Glutamatergic neuron (in vitro differentiated cells): ENCODE results near the gene SCML1. TPM values are rescaled to one million over a fixed set of nuclear protein-coding genes. Genes with fewer than 3 reads are reported as not detected.
A peak's percentile ranks its signal among the peaks of the same experiment; 100 is the strongest.

ENCODE experiments used
- DNase-seq: peaks from one replicate; pipeline ENCODE4 v3.0.0; 2022
- H3K27ac Mint-ChIP-seq: one replicate; pipeline ENCODE4 v1.8.0; 2020; ENCODE audit warnings: mild to moderate bottlenecking, mixed read lengths, inconsistent platforms; ENCODE audit not compliant: unreplicated experiment
- H3K27me3 Mint-ChIP-seq: one replicate; pipeline ENCODE4 v1.8.0; 2020; ENCODE audit warnings: mild to moderate bottlenecking, moderate library complexity, mixed read lengths, inconsistent platforms; ENCODE audit not compliant: unreplicated experiment
- H3K36me3 Mint-ChIP-seq: one replicate; pipeline ENCODE4 v1.8.0; 2020; ENCODE audit warnings: mild to moderate bottlenecking, mixed read lengths, inconsistent platforms; ENCODE audit not compliant: unreplicated experiment
- H3K4me1 Mint-ChIP-seq: one replicate; pipeline ENCODE4 v1.8.0; 2020; ENCODE audit warnings: mild to moderate bottlenecking, low read depth, mixed read lengths, inconsistent platforms; ENCODE audit not compliant: unreplicated experiment
- H3K4me3 Mint-ChIP-seq: one replicate; pipeline ENCODE4 v1.8.0; 2020; ENCODE audit warnings: mild to moderate bottlenecking, mixed read lengths, inconsistent platforms; ENCODE audit not compliant: unreplicated experiment
- H3K9me3 Mint-ChIP-seq: one replicate; pipeline ENCODE4 v1.8.0; 2020; ENCODE audit warnings: mild to moderate bottlenecking, moderate library complexity, mixed read lengths, inconsistent platforms; ENCODE audit not compliant: unreplicated experiment
- long read RNA-seq: library from polyadenylated mRNA; unstranded; transcript quantifications from one replicate; pipeline ENCODE4 v2.0.0, GENCODE V29; 2020; ENCODE audit not compliant: unreplicated experiment
- total RNA-seq: library from RNA; stranded (reverse); fragmentation: NEBNext Ultra II Directional; extraction: Animal tissue kit (Norgen Biotek cat#: 25700); gene quantifications from one replicate; pipeline ENCODE4 v1.2.1, GENCODE V29; 2021; ENCODE audit not compliant: unreplicated experiment
- TF ChIP-seq, protein P1 (sequence below): fragments of 200-600 bp; sonication (generic); IDR thresholded peaks from one replicate; pipeline ENCODE4 v1.5.0; 2021; ENCODE audit not compliant: partially characterized antibody, unreplicated experiment

The SCML1 gene, protein sequence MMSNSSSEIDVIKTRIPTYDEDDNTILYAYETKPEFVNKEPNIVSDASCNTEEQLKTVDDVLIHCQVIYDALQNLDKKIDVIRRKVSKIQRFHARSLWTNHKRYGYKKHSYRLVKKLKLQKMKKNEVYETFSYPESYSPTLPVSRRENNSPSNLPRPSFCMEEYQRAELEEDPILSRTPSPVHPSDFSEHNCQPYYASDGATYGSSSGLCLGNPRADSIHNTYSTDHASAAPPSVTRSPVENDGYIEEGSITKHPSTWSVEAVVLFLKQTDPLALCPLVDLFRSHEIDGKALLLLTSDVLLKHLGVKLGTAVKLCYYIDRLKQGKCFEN
- total RNA-seq = 2.7 TPM
- long read RNA-seq, partial matches to known transcripts = 0 of 2 reads
- long read RNA-seq, other reads (novel, unspliced or antisense) = 1 of 2 reads

DNA sequence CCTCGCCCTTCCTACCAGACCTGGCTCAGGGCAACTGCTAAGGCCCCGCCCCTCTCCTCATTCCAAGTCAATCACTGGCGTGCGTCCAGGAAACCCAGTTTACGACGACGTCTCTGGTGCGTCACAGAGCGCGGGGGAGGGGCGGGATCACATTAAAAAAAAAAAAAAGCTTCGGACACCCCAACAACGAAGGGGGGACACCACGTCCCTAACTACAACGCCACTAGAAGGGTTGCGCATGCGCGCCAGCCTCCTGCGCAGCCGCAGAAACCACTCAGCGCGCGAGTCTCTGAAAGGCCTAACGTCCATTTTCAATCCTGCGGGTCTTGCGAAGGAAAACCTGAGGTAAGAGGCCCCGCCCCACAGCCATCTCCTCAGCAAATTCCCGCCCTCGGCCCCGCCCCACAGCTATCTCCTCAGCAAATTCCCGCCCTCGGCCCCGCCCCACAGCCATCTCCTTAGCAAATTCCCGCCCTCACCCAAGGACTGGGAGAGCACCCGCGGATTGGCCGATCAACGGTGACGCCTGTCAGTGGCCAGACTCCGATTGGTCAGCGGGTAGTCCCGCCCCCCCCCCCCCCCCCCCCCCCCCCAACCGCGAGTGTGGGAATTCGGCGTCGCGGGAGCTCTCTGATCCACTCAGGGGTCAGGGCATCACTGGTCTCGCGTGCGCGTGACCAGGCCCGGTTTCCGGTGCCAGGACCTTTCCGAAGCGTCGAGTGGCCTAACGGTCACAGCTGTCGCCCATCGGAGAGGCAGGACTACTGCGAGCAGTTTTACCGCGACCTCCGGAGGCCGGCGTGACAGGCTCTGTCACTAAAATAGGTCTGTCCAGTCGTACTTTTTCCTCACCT lies at the start of gene SCML1:
SCML1 (plus strand) TSS at position 638 of the 854 bp plus-strand sequence. CDS start 6,694 bp downstream, outside the sequence.
- TF ChIP-seq, protein P1, sequence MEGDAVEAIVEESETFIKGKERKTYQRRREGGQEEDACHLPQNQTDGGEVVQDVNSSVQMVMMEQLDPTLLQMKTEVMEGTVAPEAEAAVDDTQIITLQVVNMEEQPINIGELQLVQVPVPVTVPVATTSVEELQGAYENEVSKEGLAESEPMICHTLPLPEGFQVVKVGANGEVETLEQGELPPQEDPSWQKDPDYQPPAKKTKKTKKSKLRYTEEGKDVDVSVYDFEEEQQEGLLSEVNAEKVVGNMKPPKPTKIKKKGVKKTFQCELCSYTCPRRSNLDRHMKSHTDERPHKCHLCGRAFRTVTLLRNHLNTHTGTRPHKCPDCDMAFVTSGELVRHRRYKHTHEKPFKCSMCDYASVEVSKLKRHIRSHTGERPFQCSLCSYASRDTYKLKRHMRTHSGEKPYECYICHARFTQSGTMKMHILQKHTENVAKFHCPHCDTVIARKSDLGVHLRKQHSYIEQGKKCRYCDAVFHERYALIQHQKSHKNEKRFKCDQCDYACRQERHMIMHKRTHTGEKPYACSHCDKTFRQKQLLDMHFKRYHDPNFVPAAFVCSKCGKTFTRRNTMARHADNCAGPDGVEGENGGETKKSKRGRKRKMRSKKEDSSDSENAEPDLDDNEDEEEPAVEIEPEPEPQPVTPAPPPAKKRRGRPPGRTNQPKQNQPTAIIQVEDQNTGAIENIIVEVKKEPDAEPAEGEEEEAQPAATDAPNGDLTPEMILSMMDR = no peak
- Mint-ChIP-seq H3K4me1 (no peaks in the 10 kb centered on the region), H3K27me3 (no peaks in the 10 kb centered on the region), H3K27ac (no peak within 1 kb of the TSS), H3K36me3 (no peaks in the 10 kb centered on the region), H3K9me3 (no peaks in the 10 kb centered on the region), H3K4me3 (peak within 1 kb of the TSS; percentile 95)
- peak; percentile 93 for DNase-seq

DNA sequence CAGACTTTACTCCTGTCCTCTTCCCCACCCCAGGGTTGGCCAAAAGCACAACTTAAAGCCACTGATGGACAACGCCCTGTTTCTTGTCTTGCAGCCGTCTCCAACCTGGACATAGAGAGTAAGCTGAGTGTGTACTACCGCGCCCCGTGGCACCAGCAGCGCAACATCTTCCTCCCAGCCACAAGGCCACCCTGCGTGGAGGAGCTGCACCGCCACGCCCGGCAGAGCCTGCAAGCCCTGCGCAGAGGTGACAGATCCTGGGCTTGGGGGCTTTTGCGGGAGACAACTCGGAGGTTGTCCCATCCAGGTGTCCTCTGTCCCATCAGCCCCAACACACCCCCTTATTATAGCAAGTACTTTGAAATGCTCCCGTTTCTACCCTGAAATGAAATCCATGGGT lies 49.6 kb upstream of the SCML1 start:
- Mint-ChIP-seq H3K27me3 (no peaks in the 10 kb centered on the region), H3K9me3 (no peaks in the 10 kb centered on the region), H3K4me1 (peaks cover 8% of the 10 kb centered on the region), H3K36me3 (no peaks in the 10 kb centered on the region), H3K4me3 (no peak overlapping the region), H3K27ac (no peak overlapping the region)
- no peak for DNase-seq
- TF ChIP-seq, protein P1 = no peak

DNA sequence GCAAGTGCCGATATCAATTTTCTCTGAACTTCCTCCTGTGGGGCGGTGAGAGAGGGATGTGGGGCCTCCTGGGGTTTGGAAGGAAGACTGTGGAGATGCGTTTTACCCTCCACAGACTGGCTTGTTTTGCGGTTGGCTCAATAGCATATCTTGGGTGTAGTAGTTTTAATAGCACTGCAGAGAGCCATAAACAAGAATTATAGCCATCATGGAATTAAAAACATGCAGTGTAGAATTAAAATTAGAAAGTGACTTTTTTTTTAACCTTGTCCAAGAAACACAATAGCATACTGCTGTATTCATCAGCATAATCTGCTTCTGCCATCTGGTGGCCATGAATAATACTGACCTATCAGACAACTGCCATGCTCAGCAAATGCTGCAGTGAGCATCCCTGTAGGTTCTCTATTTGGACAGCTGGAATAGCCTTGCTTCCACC lies 47.3 kb upstream of the SCML1 start:
- peaks cover 15% of the 10 kb centered on the region for H3K4me1 Mint-ChIP-seq
- H3K4me3 Mint-ChIP-seq = peak overlapping the region; percentile 43
- no peaks in the 10 kb centered on the region for H3K36me3 Mint-ChIP-seq
- no peaks in the 10 kb centered on the region for H3K27me3 Mint-ChIP-seq
- H3K27ac Mint-ChIP-seq = peak overlapping the region; percentile 77
- peaks cover 3% of the 10 kb centered on the region for H3K9me3 Mint-ChIP-seq
- TF ChIP-seq, protein P1 = peak; percentile 61
- DNase-seq = no peak

DNA sequence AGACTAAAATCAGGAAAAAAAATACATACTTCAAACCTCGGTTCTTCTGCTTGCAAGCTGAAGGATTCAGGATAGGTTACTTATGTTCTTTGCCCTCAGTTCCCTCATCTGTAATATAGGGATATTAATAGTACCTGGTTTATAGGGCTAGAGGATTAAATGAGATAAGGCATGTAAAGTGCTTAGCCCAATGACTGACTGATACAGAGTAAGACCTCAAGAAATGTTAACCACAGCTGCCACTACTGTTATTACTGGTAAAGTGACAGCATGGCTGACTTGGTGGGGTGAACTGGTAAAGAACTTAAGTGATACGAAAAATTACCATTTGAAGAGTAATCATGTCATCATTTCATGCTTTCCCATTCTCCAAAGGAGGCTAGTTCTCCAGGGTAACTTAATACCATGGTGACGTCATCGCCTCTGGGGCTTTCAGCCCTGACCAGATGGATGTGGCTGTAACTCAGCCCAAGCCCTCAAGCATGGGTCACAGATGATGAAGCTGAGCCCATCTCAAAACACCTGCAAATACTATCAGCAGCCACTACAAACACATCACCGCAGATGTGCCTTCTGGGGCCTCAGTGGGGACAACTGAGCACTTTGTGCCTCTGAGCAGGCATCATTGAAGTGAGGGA lies 44.5 kb upstream of the SCML1 start:
- DNase-seq = peak; percentile 68
- no peaks in the 10 kb centered on the region for H3K36me3 Mint-ChIP-seq

More for the DNA sequence above, 44.5 kb upstream of the SCML1 start:
- TF ChIP-seq, protein P1 = no peak
- Mint-ChIP-seq H3K27me3 (no peaks in the 10 kb centered on the region), H3K9me3 (peaks cover 3% of the 10 kb centered on the region), H3K27ac (peak overlapping the region; percentile 55), H3K4me3 (no peak overlapping the region), H3K4me1 (peaks cover 15% of the 10 kb centered on the region)
